Vagina (tissue), 2 donors: Measurements from ENCODE around the gene TBC1D8B.

Source experiments
- CTCF ChIP-seq, 3 experiments: fragments of 450-650 bp in 2 of 3; fragments of 200-600 bp in 1 of 3; sonication (generic) in 1 of 3; IDR thresholded peaks; one replicate each; pipeline ENCODE4 v1.5.1; 2017 to 2019; ENCODE audit warnings: antibody characterized with exemption in 3 of 3, mild to moderate bottlenecking in 2 of 3, moderate library complexity in 2 of 3
- POLR2A ChIP-seq, 2 donors: fragments of 450-650 bp; IDR thresholded peaks; one replicate each; pipeline ENCODE4 v1.6.1; 2017; ENCODE audit warnings: antibody characterized with exemption in 2 of 2, mild to moderate bottlenecking in 2 of 2, moderate library complexity in 2 of 2
- POLR2AphosphoS5 ChIP-seq, 2 donors: sonication (generic); formaldehyde crosslinking; IDR thresholded peaks; one replicate each; pipeline ENCODE4 v1.9.0; 2017; ENCODE audit warnings: antibody characterized with exemption in 2 of 2, mild to moderate bottlenecking in 2 of 2, low read depth in 1 of 2; ENCODE audit not compliant: insufficient read depth in 1 of 2

- TF ChIP-seq CTCF (IDR thresholded peaks at IDR 0.05) = no peak
- TF ChIP-seq POLR2A (IDR thresholded peaks at IDR 0.05) = no peak
- no peak for TF ChIP-seq POLR2AphosphoS5 (IDR thresholded peaks at IDR 0.05; ENCODE audit: insufficient read depth in 1 of 2, low read depth in 1 of 2)
Observed at GRCh38 chrX:106802063-106802387, 448 bp upstream of the TBC1D8B start.
